ENCODE measurements around the gene SCN4A.

Gene SCN4A

GRCh38 chr17:64001763-64002529, 29.2 kb upstream of the SCN4A start:
- DNase-seq (ENCODE audit: low read depth in 2 of 2): no peak

GRCh38 chr17:64001091-64001579, 28.4 kb upstream of the SCN4A start:
- no peak for DNase-seq (ENCODE audit: low read depth in 2 of 2)

- no peak for DNase-seq (ENCODE audit: low read depth in 2 of 2)
These were observed 27.2 kb upstream of the SCN4A start for GRCh38 chr17:63999680-64000531.

DNA sequence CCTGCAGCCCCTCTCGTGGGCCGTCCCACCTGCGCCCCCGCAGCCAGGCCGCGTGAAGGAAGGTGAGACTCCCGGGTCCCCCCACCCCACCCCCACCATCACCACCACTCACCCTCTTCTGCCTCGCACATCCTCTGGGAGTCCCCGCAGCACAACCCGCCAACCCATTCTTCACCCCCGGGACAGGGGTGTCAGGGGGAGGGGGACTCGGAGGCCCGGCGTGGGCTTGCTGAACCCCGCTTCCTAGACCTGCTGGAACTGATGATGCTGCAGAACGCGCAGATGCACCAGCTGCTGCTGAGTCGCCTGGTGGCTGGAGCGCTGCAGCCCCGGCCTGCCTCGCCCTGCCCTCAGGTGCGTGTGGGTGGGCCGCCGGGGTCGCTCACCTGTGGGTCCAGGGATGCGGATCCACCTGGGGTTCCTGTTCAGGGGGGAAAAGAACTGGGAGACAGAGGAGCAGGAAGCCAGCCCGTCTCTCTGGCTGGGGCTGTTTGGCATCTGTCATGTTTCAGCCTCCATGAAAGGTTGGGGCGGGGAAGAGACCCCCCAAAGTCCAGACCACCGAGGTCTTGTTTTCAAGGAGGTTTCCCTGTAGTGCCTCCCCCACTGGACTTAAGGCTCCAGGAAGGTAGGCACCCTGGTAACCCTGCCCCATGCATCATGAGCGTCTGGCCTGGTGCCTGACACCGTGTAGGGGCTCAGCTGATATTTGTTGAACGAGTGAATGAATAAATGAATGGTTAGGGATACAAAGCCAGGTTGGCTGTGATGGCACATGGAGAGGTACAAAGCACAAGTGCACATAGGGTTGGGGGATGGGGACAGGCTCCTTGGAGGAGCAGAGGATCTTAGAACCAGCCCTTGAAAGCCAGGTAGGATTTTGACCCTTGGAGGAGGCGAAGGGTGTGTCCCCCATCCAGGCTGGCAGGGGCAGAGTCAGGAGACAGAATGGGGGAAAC, 26.3 kb upstream of the SCN4A start:
- DNase-seq (ENCODE audit: low read depth in 2 of 2): no peak

DNA sequence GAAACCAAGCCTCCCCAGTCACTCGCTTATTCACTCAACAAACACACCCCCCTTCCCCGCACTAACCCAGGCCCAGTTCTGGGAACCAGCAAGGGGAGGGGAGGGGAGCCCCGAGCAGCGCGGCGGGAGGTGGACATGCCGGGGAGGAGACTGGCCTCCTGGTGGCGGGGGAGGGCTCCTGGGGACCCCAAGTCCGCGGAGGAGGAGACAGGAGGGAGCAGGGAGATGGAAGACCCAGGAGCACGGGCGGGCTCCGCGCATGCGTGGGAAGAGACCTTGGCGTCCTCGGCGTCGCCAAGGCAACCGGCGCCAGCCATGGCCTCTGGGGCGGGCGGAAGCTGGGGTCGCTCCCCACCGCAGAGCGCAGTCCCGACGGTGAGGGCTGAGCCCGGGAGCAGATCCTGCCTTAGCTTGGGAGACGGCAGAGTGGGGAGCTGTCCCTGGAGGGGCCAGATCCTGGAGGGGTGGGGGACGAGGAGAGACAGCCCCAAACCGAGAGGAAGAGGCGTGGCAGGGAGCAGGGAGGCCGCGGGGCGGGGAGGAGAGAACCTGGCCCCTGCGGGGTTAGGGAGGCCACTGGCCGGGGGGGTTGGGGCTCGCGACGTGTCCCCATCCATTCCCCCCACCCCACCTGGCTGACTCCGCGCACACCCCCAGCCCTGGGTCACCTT, 25.5 kb upstream of the SCN4A start, which contains the start of gene PRR29:
Gene PRR29 (plus strand): TSS at position 302 of the 671 bp plus-strand sequence. CDS start 14 bp downstream, at position 316.
- peak; percentile 40 to 60 for DNase-seq (ENCODE audit: low read depth in 2 of 2)

DNA sequence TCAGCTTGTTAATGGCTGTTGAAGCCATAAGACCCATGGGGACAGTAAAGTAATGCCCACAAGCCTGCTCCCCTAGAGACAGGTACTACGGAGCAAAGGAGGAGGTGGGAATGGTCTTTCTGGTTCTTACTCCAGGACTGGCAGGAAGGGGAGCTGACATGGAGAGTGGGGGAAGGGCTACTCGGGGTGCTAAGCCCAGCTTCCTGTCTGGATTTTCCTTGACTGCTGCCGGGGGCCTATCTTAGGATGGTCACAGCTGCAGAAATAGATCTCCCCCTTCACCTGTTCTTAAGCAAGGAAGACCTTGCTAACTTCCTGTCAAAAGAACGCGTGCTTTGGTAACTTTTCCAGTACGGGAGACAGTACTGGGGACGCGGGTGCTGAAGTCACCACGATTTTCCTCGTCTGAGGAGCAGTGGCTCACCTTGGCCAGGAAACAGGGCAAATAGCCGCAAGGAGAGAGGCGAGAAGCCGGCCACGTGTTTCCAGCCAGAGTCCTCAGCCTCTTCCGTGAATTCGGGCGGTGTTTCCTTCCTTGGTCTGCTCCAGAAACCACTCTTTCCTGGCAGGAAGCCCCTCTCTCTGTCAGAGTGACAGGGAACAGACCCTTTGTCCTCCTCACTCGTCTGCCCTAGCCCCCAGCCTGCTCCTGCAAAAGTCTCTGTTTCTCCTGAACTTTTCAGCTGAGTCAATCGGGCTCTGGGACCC, 24.8 kb upstream of the SCN4A start:
- DNase-seq (ENCODE audit: low read depth in 2 of 2): no peak

GRCh38 chr17:63996430-63997182, 23.9 kb upstream of the SCN4A start:
- no peak for DNase-seq (ENCODE audit: low read depth in 2 of 2)

DNA sequence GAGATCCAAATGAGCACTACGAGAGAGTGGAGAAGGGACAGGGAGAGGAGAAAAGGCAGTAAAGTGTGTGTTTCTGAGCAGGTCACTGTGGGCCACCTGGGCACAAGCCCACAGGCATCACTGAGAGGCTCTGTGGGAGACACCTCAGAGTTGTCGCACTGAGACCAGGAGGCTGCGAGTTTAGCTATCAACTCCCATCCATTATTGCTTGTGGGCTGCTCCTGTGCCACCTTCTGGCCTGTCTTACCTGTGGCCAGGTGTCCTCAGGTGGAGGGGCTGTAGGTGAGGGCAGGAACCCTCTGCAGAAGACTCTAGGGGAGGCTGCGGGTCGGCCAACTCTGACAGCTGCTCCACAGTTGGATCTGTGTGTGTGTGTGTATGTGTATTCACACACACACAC, 22.9 kb upstream of the SCN4A start:
- DNase-seq (ENCODE audit: low read depth in 2 of 2): no peak

DNA sequence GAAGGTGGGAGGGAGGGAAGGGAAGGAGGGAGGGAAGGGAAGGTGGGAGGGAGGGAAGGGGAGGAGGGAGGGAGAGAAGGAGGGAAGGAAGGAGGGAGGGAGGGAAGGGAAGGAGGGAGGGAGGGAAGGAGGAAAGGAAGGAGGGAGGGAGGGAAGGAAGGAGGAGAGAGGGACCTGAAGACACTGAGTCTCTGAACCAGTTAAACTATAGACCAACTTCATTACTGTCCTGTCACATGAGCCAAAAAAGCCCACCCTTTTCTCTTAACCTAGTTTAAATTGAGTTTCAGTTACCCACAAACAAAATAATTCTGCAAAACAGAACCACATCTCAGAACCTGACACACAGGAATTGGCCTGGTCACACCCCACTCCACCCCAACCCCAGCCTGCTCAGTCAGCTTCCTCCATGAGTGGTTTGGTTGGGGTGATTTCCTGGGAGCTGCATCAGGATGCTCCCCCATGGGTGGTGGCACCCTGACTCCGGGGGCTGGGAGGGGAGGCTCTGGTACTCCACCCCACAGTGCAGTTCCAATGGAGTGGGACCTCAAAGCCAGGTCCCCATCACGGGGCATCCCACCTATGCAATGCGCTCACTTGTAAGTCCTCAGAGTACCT, 20.8 kb upstream of the SCN4A start:
- no peak for DNase-seq (ENCODE audit: low read depth in 2 of 2)

DNA sequence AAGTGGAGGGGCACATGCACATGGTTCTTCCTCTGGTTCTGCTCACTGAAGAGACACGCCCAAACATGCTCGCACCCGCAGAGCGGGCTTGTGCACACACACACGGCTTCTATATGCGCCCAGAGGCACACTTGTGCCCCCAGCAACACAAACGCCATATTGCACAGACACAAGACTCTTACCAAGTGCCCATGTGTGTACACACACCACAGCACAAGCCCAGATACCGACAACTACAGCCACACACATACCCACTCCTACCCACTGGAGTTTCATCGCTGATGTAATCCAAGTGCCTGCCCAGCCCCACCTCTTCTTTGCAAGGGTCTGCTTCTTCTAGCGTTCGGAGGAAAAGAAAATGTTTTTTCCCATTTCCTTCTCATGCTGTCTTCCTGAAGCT, 18.9 kb upstream of the SCN4A start:
- no peak for DNase-seq (ENCODE audit: low read depth in 2 of 2)

DNA sequence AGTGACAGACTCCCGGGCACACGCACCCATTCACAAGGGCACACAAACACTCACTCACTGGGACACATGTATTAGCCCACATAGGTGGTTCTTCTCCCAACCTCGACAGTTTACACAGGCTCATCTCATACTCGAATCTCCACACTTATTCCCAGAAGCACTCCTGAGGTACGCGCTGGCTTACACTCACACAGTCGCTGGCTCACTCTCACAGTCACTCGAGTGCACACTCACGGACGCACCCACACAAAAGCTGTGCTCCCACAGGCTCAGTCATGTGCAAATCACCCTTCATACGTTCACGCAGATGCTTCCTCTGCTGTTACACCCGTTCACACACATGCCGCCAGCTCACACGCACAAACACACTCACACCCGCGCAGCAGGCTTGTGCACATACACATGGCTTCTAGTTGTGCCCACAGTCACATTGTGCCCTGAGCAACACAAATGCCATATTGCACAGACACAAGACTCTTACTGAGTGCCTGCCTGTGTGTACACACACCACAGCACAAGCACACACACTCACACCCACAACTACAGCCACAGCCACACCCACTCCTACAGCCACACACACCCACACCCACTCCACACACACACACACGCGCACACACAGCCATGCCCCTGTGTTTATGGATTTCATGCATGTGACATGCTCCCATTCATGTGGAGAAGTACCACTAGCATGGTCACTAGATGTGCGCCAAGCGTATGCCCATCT, 17.1 kb upstream of the SCN4A start:
- DNase-seq (ENCODE audit: low read depth in 2 of 2): no peak

DNA sequence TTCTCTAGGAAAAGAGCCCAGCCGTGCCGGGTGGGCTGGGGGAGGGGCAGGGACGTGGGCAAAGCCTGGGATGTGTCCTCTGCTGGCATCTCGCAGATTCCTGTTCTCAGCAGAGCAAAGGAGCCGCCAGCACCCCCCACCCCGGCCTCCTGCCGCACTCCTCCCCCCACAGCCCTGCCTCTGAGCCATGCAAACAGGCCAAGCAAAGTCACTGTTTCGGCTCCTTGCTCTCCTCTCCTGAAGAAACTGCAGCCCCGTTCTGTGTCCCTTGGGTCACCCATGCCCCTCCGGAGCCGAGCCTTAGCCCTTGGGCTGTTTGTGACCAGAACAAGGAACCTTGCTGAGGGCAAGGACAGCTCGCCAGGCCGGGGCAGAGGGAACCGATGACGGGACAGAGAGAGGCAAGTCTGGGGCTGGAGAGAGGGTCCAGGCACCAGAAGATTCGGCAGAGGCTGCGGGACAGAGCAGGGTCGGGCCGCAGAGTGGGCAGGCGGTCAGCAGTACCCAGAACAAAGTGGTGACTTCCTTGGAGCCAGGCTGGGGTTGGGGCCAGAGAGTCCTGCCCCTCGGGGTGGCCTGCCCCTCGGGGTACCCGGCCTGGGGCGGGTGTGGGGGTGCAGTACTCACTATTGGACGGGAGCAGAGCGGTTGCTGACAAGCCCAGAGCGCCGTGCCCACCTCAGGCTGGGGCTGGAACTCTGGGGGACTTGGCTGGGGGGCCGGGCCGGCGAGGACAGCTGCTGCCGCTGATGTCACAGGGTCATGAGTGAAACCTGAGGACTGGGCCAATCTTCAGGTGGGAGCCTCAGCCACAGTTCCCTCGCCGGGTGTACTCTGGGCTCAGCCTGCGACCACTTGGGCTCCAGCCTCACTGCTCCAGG, 16.3 kb upstream of the SCN4A start:
- DNase-seq (ENCODE audit: low read depth in 2 of 2): no peak

GRCh38 chr17:63988127-63988478, 15.4 kb upstream of the SCN4A start:
- DNase-seq (ENCODE audit: low read depth in 2 of 2): no peak

DNA sequence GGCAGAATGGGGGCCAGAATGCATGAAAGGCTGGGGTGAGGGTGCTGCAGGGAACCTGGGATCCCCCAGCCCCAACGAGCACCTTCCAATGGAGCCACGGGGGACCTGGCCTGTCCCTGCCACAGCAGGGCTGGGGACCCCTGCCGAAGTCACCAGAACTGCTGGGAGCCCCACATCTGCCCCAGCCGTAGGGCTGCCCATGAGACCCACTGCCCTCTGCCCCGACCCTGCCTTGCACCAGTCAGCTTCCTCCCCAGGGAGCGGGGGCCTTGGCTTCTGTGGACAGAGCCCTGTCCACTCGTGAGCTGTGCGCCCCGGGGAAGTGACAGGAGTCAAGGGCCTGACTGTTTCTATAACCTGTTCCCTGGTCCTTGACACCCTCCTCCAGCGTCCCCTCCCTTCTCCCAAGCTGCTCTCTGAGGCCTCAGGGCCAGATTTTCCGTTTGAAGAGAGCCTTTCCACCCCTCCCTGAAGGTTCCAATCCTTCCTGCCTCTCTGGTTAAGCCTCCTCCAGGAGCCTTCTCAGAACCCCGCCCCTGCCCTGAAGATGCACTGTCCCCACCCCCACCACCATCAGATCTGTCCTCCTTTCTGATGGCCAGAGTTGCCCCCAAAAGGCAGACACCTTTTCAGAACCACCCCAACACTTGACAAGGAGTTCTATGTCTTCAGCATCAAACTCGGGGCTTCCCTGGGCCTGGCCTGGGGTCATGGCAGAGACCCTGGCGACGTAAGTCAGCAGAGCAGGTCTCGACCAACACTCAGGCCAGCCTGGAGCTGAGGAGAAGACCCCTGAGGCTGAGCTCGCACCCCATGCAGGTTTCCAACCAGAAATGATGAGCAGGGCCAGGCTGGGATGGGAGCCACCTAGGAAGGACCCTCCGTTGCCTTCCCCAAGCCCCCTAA, 14.8 kb upstream of the SCN4A start:
- DNase-seq (ENCODE audit: low read depth in 2 of 2): no peak

DNA sequence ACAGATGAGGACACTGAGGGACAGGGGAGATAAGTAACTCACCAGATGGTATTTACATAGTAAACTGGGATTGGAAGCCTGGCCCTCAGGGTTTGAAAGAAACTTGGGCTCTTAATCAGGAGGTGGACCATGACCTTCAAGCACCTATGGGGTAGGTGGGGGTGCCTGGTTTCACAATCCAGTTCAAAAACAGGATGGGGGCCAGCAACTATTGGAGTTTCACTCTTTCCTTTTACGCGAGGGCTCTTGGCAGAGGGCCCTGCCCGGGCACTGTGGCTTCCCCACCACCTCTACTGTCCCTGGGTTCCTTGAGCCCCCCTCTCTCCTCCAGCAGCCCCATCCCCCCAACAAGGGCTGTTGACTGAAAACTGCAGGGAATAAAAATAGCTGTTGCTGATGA, 14.1 kb upstream of the SCN4A start:
- DNase-seq (ENCODE audit: low read depth in 2 of 2): no peak

DNA sequence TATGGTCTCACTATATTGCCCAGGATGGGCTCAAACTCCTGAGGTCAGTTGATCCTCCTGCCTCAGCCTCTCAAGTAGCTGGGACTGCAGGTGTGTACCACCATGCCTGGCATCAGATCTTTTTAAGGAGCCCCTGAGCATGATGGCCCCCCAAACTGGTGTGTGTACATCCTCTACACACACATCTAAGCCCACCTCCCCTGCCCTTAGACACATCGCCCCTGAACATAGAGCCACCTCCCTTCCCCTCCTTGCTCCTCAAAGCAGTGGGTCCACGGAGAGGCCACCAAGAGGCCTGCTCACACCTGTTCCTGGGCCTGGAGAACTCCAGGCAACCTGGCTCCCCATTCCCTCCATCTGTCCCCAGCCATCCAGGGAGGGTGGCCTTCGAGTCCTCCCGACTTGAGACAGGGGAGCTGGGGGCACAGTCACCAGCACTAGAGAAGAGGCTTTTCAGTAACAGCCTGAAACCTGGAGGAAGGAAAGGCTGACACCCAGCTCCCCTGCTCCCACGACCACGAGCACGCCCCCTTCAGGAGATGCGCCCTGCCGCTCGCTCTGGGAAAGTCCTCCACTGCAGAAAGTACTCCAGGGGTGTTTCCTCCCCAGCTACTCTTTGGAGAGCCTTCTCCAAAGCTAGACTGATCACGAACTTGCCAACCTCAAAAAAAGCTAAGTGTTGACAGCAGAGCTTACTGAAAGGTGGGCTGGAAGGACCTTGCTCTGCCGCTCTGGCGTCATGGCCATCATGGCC, 12.8 kb upstream of the SCN4A start:
- no peak for DNase-seq (ENCODE audit: low read depth in 2 of 2)

All from activated CD4-positive, alpha-beta T cell treated with anti-CD3 and anti-CD28 coated beads for 24 hours (primary cell).